Activated CD8-positive, alpha-beta memory T cell treated with anti-CD3 and anti-CD28 coated beads, Interleukin-2, amount 50 U/mL, for 24 hours (primary cell): ENCODE measurements around the gene KRT78.

Experiments
- DNase-seq: peaks from one replicate; pipeline ENCODE4 v3.0.0-alpha.2; 2020; ENCODE audit errors: extremely low read depth

The KRT78 gene

GRCh38 chr12:52812073-52812400 lies 36.8 kb downstream of the KRT78 start:
- no peak for DNase-seq

DNA sequence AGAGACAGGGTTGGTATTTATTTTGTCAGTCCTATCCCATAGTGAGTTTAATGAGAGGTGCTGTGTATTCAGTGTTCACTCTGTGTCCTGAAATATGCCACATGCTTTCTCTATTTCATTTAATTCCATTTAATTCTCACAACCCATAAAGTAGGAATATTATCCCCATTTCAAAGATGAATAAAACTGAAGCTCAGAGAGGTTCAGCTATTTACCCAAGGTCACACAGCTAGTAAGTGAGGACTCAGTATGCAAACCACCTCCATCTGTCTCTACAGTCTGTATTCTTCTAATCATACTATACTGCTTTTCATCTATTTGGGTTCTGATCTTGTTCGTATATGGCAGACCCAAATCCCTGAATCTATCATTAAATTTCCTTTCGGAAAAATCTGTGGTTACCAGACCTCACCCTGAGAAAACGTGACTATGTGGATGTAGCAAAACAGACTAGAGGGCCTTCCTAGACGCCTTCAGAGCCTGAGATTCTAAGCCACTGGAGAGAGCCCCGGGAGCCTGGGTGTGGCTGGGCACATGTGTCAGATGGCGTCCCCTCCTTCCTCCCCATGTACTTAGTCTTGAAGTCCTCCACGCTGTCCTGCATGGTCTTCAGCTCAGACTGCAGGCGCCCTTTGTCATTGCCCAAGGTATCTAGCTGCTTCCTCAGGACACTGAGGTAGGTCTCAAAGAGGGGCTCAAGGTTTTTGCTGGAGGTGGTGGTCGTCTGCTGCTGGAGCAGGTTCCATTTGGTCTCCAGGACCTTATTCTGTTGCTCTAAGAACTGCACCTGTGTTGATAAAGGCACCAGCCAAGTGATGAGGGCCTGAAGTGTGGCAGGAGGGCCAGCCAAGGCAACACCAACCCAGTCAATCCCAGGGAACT lies 37.4 kb downstream of the KRT78 start:
- no peak for DNase-seq

DNA sequence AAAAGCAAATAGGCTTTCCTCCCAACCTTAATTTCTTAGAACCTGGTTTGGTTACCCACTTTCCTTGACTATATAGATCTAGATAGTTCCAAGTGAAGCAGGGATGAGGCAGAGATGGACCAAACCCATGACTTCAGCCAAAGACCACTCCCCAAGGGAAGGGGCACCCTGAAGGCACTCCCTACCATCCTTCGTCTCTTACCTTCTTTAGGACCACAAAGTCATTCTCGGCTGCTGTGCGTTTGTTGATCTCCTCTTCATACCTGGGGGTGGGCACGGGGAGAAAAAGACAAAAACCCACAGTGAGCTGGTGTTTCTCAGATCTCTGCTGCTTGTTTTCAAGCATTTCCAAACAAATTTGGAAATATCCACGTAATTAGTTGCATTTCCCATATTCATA lies 38.2 kb downstream of the KRT78 start:
- DNase-seq: no peak

DNA sequence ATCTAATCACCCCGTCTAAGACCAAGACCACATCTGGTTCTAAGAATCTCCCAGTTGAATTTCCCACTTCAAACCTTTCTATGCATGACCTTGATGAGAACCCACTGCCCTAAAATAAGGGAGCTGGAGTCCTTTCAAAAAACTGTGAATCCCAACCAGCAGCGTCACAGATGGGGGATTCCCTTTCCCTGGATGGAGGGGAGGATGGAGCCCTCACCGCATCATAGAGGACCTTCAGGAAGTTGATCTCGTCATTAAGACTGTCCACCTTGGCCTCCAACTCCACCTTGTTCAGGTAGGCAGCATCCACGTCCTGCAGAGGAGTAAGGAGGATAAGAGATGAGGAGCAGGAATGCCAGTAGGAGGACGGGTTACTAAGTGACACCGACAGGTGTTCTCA lies 39.6 kb downstream of the KRT78 start:
- no peak for DNase-seq

DNA sequence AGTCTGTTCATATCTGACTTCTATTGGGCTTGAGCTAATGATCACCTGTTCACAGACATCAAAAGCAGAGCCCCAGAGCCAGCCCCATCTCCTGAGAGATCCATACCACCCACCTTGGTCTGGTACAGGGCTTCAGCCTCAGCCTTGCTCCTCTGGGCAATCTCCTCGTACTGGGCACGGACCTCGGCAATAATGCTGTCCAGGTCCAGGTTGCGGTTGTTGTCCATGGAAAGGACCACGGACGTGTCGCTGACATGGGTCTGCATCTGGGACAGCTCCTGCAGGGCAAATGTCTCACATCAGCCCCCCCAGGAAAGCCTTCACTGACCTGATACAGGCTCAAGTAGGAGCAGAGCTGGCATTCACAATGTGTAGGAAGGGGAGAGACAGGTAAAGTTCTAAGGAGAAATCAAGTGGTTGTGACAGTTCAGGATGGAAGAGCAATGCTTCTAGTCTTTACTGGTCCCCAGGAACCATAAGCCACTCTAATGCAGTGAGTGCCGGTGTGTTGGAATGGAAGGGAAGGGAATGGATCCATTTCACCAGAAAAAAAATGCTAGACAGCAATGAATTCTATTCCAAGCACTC lies 40.1 kb downstream of the KRT78 start:
- no peak for DNase-seq

DNA sequence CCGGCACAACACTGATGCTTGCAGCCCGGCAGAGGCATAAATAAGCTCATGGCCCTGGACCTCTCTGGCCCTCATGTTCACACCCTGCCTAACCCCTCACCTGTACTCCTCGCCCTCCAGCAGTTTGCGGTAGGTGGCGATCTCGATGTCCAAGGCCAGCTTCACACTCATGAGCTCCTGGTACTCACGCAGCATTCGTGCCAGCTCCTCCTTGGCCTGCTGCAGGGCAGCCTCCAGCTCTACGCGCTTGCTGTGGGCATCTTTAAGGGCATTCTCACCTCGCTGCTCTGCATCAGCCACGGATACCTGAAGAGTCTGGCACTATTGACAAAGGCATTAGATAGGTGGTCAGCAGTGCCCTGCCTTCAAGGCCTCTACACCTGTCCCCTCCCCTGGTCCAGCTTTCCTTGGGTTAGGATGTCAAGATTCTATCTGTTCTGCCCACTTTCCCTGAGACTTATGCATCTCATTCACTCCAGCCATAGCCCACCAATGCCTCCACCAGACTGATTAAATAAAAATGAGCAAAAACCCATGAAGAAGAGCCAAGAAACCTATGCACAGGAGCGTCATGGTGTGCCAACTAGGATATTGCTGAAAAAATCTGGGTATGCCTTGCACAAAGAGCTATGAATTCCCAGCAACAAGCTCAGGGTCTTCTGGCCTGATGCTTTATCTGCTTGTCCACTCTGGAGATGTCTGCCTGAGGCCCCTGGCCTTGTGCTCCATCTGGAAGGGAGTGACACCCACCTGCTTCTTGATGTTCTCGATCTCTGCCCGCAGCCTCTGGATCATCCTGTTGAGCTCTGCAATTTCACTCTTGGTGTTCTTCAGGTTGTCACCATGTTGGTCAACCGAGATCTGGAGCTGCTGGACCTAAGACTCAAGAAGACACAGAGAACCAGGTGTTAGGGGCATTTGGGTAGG lies 41.0 kb downstream of the KRT78 start:
- DNase-seq: no peak

- DNase-seq: no peak
Measured at GRCh38 chr12:52806821-52807543, 41.8 kb downstream of the KRT78 start.

DNA sequence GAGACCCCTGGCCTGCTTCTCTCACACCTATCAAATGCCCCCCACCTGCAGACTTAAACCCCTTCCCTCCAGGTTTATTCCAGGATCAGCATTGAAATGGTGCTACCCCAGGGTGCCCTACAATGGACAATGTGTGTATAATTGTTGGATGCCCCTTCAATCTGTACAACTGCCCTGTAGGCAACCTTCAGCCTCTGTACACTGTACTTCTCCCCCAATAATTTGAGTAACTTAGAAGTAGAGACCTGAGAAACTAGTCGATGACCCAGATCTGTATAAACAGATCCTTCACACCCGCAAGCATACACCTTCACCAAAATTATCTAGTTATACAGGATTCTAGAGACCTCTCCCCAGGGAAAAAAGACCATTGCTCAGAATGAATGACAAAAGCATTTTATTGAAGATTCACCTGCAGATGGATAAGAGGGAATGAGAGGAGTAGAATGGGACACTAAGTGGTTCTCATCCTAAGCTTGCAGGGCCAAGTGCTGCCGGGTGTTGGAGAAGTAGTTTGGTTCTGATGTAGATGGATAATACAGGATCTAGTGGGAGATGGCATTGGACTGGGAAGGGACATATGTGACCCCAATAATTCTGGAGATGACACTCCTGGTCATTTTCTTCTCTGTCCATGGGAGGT lies 42.5 kb downstream of the KRT78 start:
- DNase-seq: no peak

DNA sequence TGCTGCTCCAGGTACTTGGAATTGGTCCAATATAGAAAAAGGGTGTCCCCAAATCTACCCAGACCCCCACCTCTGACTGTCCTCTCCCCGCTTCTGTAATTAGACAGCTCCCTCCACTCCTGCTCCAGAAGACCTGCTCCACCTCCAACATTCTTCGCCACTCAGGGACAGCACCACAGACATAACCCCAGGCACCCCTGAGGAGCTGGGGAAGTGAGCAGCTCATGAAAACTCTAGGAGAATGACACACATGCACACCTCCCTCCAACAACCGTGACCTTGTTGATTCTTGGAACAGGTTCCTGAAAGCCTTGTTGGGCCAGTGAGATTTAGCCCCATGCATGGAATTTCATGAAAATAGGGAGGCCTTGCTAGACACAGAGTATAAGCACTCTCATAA lies 43.1 kb downstream of the KRT78 start:
- no peak for DNase-seq

DNA sequence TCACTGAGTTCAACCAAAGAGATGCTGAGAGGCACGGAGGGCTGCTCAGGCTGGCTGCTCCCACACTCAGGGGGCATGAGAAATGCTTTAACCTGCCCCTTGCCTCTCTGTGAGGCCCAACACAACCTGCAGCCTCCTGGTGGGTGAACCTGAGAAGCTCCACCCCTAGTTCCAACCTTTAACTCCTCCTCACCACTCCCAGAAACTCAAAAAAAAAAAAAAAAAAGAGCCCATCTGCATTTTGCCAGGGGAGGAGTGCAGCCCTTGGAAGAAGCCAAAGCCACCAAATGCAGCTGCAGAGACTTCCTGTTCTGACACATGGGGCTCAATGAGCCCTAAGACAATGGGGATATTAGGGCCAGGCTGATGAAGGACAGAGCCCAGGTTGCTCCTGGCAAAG lies 43.8 kb downstream of the KRT78 start:
- DNase-seq: no peak

DNA sequence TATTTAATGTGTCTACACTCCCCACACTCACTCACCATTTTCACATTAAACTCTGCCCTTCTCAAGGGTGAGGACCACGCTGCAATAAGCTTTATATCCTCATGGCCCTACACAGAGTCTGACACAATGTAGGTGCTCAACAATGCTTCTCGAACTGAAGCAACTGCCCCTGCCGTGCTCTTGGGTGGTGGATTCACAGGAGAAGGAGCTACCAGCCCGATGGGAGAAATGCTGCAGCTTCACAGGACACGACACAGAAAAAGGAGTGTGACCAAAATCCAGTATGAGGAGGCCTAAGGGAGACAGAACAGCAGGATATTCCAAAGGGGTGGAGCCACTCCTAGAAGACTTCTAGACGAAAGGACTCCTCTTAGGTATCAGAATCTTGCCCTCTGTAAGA lies 46.4 kb downstream of the KRT78 start:
- no peak for DNase-seq

DNA sequence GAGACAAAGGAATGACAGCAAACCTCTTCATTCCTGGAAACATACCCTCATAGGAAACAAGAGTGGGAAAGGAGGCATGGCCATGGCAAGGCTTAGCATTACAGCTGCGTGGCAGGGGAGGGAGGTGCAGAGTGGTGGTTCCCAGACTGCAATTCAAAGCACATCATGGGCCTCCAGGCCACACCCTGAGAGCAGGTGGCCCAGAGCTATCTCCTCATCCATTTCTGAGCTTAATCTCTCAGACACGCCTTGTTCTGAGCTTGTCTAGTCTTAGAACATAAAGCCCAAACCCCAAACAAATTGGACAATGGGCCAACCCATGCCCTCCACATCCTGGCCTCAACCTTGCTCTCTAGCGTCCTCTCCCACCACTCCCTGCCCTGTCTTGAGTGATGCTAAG lies 47.0 kb downstream of the KRT78 start:
- no peak for DNase-seq

GRCh38 chr12:52800259-52800917 lies 48.4 kb downstream of the KRT78 start:
- no peak for DNase-seq

- no peak for DNase-seq
Measured at GRCh38 chr12:52799505-52800211, 49.1 kb downstream of the KRT78 start.

- DNase-seq: no peak
Measured at GRCh38 chr12:52798671-52799504, 49.9 kb downstream of the KRT78 start.

DNA sequence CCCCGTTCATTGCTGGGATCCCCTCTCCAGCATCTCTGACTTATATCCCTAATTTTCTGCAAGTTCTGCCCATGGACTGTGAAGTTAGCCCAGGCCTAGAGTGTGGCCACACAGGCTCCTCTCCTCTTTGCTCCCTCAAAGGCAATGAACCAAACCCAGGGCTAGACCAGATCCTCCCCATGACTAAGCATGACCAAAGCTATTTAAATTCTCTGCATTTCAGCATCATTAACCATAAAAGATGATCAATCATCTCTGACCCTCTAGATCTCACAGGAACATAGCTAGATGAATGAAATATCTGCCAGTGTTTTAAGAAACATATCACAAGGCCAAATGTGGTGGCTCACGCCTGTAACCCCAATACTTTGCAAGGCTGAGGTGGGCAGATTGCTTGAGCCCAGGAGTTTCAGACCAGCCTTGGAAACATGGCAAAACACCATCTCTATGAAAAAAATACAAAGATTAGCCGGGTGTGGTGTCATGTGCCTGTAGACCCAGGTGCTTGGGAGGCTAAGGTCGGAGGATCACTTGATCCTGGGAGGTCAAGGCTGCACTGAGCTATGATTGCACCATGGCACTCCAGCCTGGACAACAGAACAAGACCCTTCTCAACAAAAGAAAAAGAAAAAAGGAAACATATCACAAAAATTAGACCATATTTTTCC lies 50.7 kb downstream of the KRT78 start:
- DNase-seq: no peak

GRCh38 chr12:52797529-52797894 lies 51.3 kb downstream of the KRT78 start:
- DNase-seq: no peak

DNA sequence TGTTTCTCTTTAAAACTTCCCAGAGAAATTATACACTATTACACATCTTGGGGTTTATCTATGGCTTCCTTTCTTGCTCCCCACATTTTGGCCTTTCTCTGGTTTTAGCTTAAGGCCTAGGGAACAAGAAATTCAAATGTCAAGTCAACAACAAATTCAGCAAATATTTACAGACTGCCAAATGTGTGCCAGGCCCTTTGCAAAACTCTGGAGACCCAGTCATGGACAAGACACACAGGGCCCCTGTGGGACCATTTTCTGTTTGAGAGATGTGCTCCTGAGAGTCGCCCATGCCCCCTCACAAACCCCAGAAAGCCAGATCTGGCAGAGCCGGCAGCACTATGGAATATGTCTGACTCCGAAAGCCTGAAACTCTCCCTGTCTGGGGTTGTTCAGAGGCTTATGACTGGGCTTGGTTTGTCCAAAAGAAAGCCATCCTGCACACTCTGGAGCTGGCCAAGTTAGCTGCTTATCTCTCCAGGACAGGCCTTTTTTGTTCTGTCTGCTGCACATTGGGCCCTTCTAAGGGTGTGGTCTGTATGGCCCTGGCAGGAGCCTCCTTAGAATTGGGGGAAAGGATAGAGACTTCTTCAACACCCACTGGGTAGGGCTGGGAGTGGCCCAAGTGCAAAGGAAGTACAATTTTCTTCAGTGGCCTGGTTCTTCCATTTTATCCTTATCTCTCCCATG lies 51.8 kb downstream of the KRT78 start:
- no peak for DNase-seq
